Mesendoderm (in vitro differentiated cells): ENCODE results near the gene SH3BP5.

Experiments used
- DNase-seq: peaks from one replicate; pipeline ENCODE4 v3.0.0; 2013
- H2AK5ac ChIP-seq: 2 replicates; pipeline ENCODE4 v1.6.1; 2013; ENCODE audit warnings: low read length, inconsistent platforms
- H2BK120ac ChIP-seq: 2 replicates; pipeline ENCODE4 v1.6.1; 2013; ENCODE audit warnings: low read depth, mild to moderate bottlenecking, low read length, moderate library complexity, mixed read lengths
- H2BK15ac ChIP-seq: replicated peaks from 2 replicates; pipeline ENCODE4 v1.6.1; 2013; ENCODE audit warnings: low read depth, mild to moderate bottlenecking, moderate library complexity
- H2BK5ac ChIP-seq: 2 replicates; pipeline ENCODE4 v1.6.1; 2013; ENCODE audit warnings: low read length, inconsistent platforms
- H3K18ac ChIP-seq: 2 replicates; pipeline ENCODE4 v1.6.1; 2013; ENCODE audit warnings: mild to moderate bottlenecking, low read length, mixed read lengths
- H3K23ac ChIP-seq: one replicate; pipeline ENCODE4 v1.6.1; 2013; ENCODE audit warnings: low read length
- H3K27ac ChIP-seq: 2 replicates; pipeline ENCODE4 v1.5.1; 2013; ENCODE audit warnings: low read depth, mild to moderate bottlenecking, inconsistent platforms, low read length, moderate library complexity
- H3K27me3 ChIP-seq: 2 replicates; pipeline ENCODE4 v1.6.1; 2013; ENCODE audit warnings: low read length, control low read depth, mild to moderate bottlenecking, inconsistent platforms; ENCODE audit not compliant: insufficient read depth, poor library complexity
- H3K36me3 ChIP-seq: 2 replicates; pipeline ENCODE4 v1.6.1; 2013; ENCODE audit warnings: low read length, inconsistent platforms; ENCODE audit not compliant: control insufficient read depth, insufficient read depth
- H3K4ac ChIP-seq: one replicate; pipeline ENCODE4 v1.6.1; 2013; ENCODE audit warnings: low read depth, mild to moderate bottlenecking, low read length, moderate library complexity
- H3K4me1 ChIP-seq: 2 replicates; pipeline ENCODE4 v1.6.1; 2013; ENCODE audit warnings: low read depth, low read length, inconsistent platforms; ENCODE audit not compliant: control insufficient read depth
- H3K4me2 ChIP-seq: 2 replicates; pipeline ENCODE4 v1.6.1; 2013; ENCODE audit warnings: low read length
- H3K4me3 ChIP-seq: 2 replicates; pipeline ENCODE4 v1.5.1; 2013; ENCODE audit warnings: mild to moderate bottlenecking, low read length
- H3K56ac ChIP-seq: one replicate; pipeline ENCODE4 v1.6.1; 2013; ENCODE audit warnings: low read length
- H3K79me1 ChIP-seq: 2 replicates; pipeline ENCODE4 v1.6.1; 2013; ENCODE audit warnings: low read length, inconsistent platforms
- H3K79me2 ChIP-seq: 2 replicates; pipeline ENCODE4 v1.6.1; 2013; ENCODE audit warnings: mild to moderate bottlenecking, low read length; ENCODE audit not compliant: control insufficient read depth, insufficient read depth
- H3K9ac ChIP-seq: 2 replicates; pipeline ENCODE4 v1.6.1; 2013; ENCODE audit warnings: low read length, inconsistent platforms
- H4K5ac ChIP-seq: one replicate; pipeline ENCODE4 v1.6.1; 2013; ENCODE audit warnings: low read length
- H4K8ac ChIP-seq: one replicate; pipeline ENCODE4 v1.6.1; 2013; ENCODE audit warnings: low read depth, mild to moderate bottlenecking, control low read depth, low read length, moderate library complexity
- WGBS: extraction: QIAGEN DNeasy Blood & Tissue Kit; methylation state at CpG from one replicate; pipeline ENCODE4 v1.1.7; 2013; ENCODE audit warnings: low lambda C conversion rate, missing lambda C conversion rate; ENCODE audit not compliant: insufficient coverage; ENCODE audit errors: extremely low coverage; 5-methylcytosine and 5-hydroxymethylcytosine counted together

SH3BP5 gene

DNA sequence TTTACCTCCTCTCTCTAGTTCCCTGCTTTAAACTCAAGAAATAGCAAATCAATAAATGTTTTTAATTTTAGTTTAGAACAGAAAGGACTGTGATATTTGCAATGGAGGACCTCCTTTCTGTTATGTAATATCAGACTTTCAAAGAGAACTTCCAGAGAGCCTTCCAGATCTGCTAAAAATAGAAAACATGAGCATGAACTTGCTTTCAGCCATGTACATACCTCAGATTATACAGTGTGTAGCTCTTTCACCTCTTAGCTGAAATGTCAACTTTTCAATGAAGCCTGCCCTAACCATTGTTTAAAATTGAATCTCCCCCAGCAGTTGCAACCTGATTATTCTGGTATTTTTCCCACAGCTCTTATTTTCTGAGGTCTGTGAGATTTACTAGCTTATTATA, 113.7 kb downstream of the SH3BP5 start:
- no peak for DNase-seq
- no peak overlapping the region for H2BK5ac ChIP-seq

GRCh38 chr3:15217841-15218267, 114.5 kb downstream of the SH3BP5 start:
- Histone ChIP-seq H3K79me2 (no peaks in the 10 kb centered on the region), H3K56ac (no peak overlapping the region), H3K27ac (no peak overlapping the region), H3K4me2 (no peak overlapping the region), H3K4me3 (no peak overlapping the region), H3K23ac (no peak overlapping the region), H3K18ac (no peak overlapping the region), H4K5ac (no peak overlapping the region), H3K4me1 (no peaks in the 10 kb centered on the region), H4K8ac (no peak overlapping the region), H3K4ac (no peak overlapping the region), H2BK5ac (no peak overlapping the region), H3K79me1 (no peaks in the 10 kb centered on the region), H2BK120ac (no peak overlapping the region), H3K27me3 (no peaks in the 10 kb centered on the region), H2BK15ac (no peak overlapping the region), H2AK5ac (no peak overlapping the region), H3K36me3 (peaks cover 5% of the 10 kb centered on the region), H3K9ac (no peak overlapping the region)
- no CpG with 5 or more reads among the region's 2 CpGs for WGBS
- no peak for DNase-seq

More for the DNA sequence above, 113.7 kb downstream of the SH3BP5 start:
- no peaks in the 10 kb centered on the region for H3K27me3 ChIP-seq
- H3K23ac ChIP-seq, result no peak overlapping the region
- no peak overlapping the region for H3K27ac ChIP-seq
- H4K8ac ChIP-seq, result no peak overlapping the region
- H3K79me1 ChIP-seq, result no peaks in the 10 kb centered on the region
- H2BK120ac ChIP-seq, result no peak overlapping the region
- no peak overlapping the region for H3K4ac ChIP-seq
- no peak overlapping the region for H4K5ac ChIP-seq
- no peak overlapping the region for H3K9ac ChIP-seq
- H3K56ac ChIP-seq, result no peak overlapping the region
- no peak overlapping the region for H2BK15ac ChIP-seq
- no peak overlapping the region for H3K4me2 ChIP-seq
- no peak overlapping the region for H2AK5ac ChIP-seq
- H3K4me1 ChIP-seq, result no peaks in the 10 kb centered on the region
- H3K79me2 ChIP-seq, result no peaks in the 10 kb centered on the region
- no peak overlapping the region for H3K18ac ChIP-seq
- H3K36me3 ChIP-seq, result peaks cover 5% of the 10 kb centered on the region
- no peak overlapping the region for H3K4me3 ChIP-seq

DNA sequence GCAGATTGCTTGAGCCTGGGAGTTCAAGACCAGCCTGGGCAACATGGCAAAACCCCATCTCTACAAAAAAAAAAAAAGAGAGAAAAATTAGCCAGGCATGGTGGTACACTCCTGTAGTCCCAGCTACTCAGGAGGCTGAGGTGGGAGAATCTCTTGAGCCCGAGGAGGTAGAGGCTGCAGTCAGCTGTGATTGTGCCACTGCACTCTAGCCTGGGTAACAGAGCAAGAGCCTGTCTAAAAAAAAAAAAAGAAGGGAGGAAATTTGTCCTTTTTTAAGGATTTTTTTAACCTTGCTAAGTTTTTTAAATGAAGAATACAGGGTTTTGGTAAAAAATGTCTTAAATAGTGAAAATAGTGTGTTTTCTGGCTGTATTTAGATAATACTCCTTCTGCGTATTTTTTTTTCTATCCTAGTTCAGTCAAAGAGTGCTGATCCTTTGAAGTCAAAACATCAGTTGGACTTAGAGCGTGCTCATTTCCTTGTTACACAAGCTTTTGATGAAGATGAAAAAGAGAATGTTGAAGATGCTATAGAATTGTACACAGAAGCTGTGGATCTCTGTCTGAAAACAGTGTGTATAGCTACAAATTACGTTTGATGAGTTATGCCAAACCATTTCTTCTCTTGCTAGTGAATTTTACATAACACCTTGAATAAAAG, 115.2 kb downstream of the SH3BP5 start:
- Histone ChIP-seq H3K79me2 (no peaks in the 10 kb centered on the region), H3K56ac (no peak overlapping the region), H2BK120ac (no peak overlapping the region), H3K4me3 (no peak overlapping the region), H2AK5ac (no peak overlapping the region), H3K4me2 (no peak overlapping the region), H2BK5ac (no peak overlapping the region), H3K79me1 (no peaks in the 10 kb centered on the region), H3K23ac (no peak overlapping the region), H2BK15ac (no peak overlapping the region), H4K8ac (no peak overlapping the region), H3K9ac (no peak overlapping the region), H3K27me3 (no peaks in the 10 kb centered on the region), H3K4ac (no peak overlapping the region), H3K4me1 (no peaks in the 10 kb centered on the region), H3K18ac (no peak overlapping the region), H3K27ac (no peak overlapping the region), H4K5ac (no peak overlapping the region), H3K36me3 (peaks cover 5% of the 10 kb centered on the region)
- no CpG with 5 or more reads among the region's 4 CpGs for WGBS
- no peak for DNase-seq

- no peak overlapping the region for H2BK120ac ChIP-seq
- H3K4ac ChIP-seq, result no peak overlapping the region
- H2BK5ac ChIP-seq, result no peak overlapping the region
- H3K27ac ChIP-seq, result no peak overlapping the region
- no peak overlapping the region for H2AK5ac ChIP-seq
- WGBS, result no CpG with 5 or more reads among the region's 1 CpG
- DNase-seq, result no peak
- H3K4me3 ChIP-seq, result no peak overlapping the region
- H3K18ac ChIP-seq, result no peak overlapping the region
- no peak overlapping the region for H4K8ac ChIP-seq
- H3K56ac ChIP-seq, result no peak overlapping the region
- no peak overlapping the region for H3K9ac ChIP-seq
- H3K27me3 ChIP-seq, result no peaks in the 10 kb centered on the region
- H3K79me2 ChIP-seq, result no peaks in the 10 kb centered on the region
- no peak overlapping the region for H4K5ac ChIP-seq
- no peaks in the 10 kb centered on the region for H3K79me1 ChIP-seq
- H2BK15ac ChIP-seq, result no peak overlapping the region
- H3K36me3 ChIP-seq, result peaks cover 5% of the 10 kb centered on the region
- H3K4me1 ChIP-seq, result no peaks in the 10 kb centered on the region
- no peak overlapping the region for H3K23ac ChIP-seq
- H3K4me2 ChIP-seq, result no peak overlapping the region
Measured at GRCh38 chr3:15216501-15216900, 115.9 kb downstream of the SH3BP5 start.

- no peak overlapping the region for H3K9ac ChIP-seq
- H3K4me3 ChIP-seq, result no peak overlapping the region
- no peak overlapping the region for H3K4ac ChIP-seq
- no peak for DNase-seq
- no peak overlapping the region for H4K8ac ChIP-seq
- no peak overlapping the region for H2AK5ac ChIP-seq
- H3K4me2 ChIP-seq, result no peak overlapping the region
- no CpG with 5 or more reads among the region's 2 CpGs for WGBS
- H3K18ac ChIP-seq, result no peak overlapping the region
- no peak overlapping the region for H2BK15ac ChIP-seq
- H3K36me3 ChIP-seq, result peaks cover 5% of the 10 kb centered on the region
- no peak overlapping the region for H2BK5ac ChIP-seq
- H3K79me2 ChIP-seq, result no peaks in the 10 kb centered on the region
- H3K4me1 ChIP-seq, result no peaks in the 10 kb centered on the region
- H3K56ac ChIP-seq, result no peak overlapping the region
- no peak overlapping the region for H4K5ac ChIP-seq
- no peaks in the 10 kb centered on the region for H3K27me3 ChIP-seq
- H2BK120ac ChIP-seq, result no peak overlapping the region
- H3K23ac ChIP-seq, result no peak overlapping the region
- H3K79me1 ChIP-seq, result no peaks in the 10 kb centered on the region
- H3K27ac ChIP-seq, result no peak overlapping the region
Measured at GRCh38 chr3:15215996-15216395, 116.4 kb downstream of the SH3BP5 start.

DNA sequence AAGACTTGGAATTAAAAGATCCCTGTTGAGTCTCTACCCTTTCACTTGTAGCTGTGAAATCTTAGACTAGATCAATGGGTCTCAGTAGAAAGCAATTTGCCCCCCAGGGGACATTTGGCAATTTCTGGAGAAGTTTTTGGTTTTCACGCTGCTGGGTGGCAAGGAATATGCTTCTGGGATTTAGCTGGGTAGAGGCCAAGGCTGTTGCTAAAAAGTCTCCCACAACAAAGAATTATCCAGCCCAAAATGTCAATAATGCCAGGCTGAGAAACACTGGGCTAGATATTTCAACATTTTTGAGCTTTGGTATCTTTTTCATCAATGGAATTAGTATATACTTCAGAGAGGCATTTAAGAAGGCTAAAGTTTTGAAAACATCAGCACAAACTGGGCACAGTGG, 117.6 kb downstream of the SH3BP5 start:
- H4K5ac ChIP-seq, result no peak overlapping the region
- no peak for DNase-seq
- H3K36me3 ChIP-seq, result peaks cover 5% of the 10 kb centered on the region
- no CpG with 5 or more reads among the region's 1 CpG for WGBS
- H3K79me1 ChIP-seq, result no peaks in the 10 kb centered on the region
- H3K4me2 ChIP-seq, result no peak overlapping the region
- H3K27me3 ChIP-seq, result no peaks in the 10 kb centered on the region
- no peaks in the 10 kb centered on the region for H3K79me2 ChIP-seq
- no peak overlapping the region for H2AK5ac ChIP-seq
- H2BK5ac ChIP-seq, result no peak overlapping the region
- no peak overlapping the region for H3K23ac ChIP-seq
- H3K4me1 ChIP-seq, result no peaks in the 10 kb centered on the region
- H3K4ac ChIP-seq, result no peak overlapping the region
- no peak overlapping the region for H2BK120ac ChIP-seq
- H3K18ac ChIP-seq, result no peak overlapping the region
- no peak overlapping the region for H3K4me3 ChIP-seq
- no peak overlapping the region for H2BK15ac ChIP-seq
- H3K9ac ChIP-seq, result no peak overlapping the region
- no peak overlapping the region for H4K8ac ChIP-seq
- H3K27ac ChIP-seq, result no peak overlapping the region
- H3K56ac ChIP-seq, result no peak overlapping the region
